Keratinocyte (primary cell): ENCODE measurements around the gene SDE2. TPM values are rescaled to one million over a fixed set of nuclear protein-coding genes. Genes with fewer than 3 reads are reported as not detected.

Experiments used
- DNase-seq: peaks from one replicate; pipeline ENCODE4 v3.0.0-alpha.2; 2011; ENCODE audit warnings: low read depth, missing footprints, low spot score
- FAIRE-seq: peaks from 2 replicates; lab custom pipeline; 2011; peaks lifted over from hg19 to GRCh38; lab: Jason Lieb, UNC
- H2AFZ ChIP-seq: 2 replicates; pipeline ENCODE4 v1.6.0; 2012; ENCODE audit warnings: low read length, control low read depth, inconsistent platforms; ENCODE audit not compliant: control insufficient read depth
- H3K27ac ChIP-seq: 2 replicates; pipeline ENCODE4 v1.5.1; 2011; ENCODE audit warnings: low read length; ENCODE audit not compliant: control insufficient read depth, insufficient read depth
- H3K27me3 ChIP-seq: 3 replicates; pipeline ENCODE4 v1.6.0; 2011; ENCODE audit warnings: low read length; ENCODE audit not compliant: control insufficient read depth, insufficient read depth; ENCODE audit errors: extremely low read depth
- H3K36me3 ChIP-seq, 2 experiments: 2 replicates in 1 of 2; 3 replicates in 1 of 2; pipeline ENCODE4 v1.5.1; 2011; ENCODE audit warnings: low read length in 2 of 2, mild to moderate bottlenecking in 1 of 2; ENCODE audit not compliant: control insufficient read depth in 2 of 2, insufficient read depth in 2 of 2; ENCODE audit errors: extremely low read depth in 1 of 2
- H3K4me1 ChIP-seq: 3 replicates; pipeline ENCODE4 v1.5.1; 2011; ENCODE audit warnings: low read length; ENCODE audit not compliant: control insufficient read depth, insufficient read depth; ENCODE audit errors: extremely low read depth
- H3K4me2 ChIP-seq: 3 replicates; pipeline ENCODE4 v1.6.0; 2011; ENCODE audit warnings: low read depth, low read length; ENCODE audit not compliant: control insufficient read depth, insufficient read depth; ENCODE audit errors: extremely low read depth
- H3K4me3 ChIP-seq, 3 experiments: fragments of 200-600 bp in 1 of 3; sonication (generic) in 1 of 3; 2 replicates in 2 of 3; 3 replicates in 1 of 3; pipeline ENCODE4 v1.5.1; 2011 to 2016; ENCODE audit warnings: low read length in 3 of 3, mild to moderate bottlenecking in 3 of 3, control low read depth in 2 of 3, inconsistent platforms in 1 of 3, low read depth in 1 of 3, mixed read lengths in 1 of 3, mixed run types in 1 of 3, moderate library complexity in 1 of 3; ENCODE audit not compliant: control insufficient read depth in 2 of 3, insufficient read depth in 2 of 3; ENCODE audit errors: extremely low read depth in 1 of 3
- H3K79me2 ChIP-seq: 2 replicates; pipeline ENCODE4 v1.6.0; 2012; ENCODE audit warnings: low read length; ENCODE audit not compliant: control insufficient read depth, insufficient read depth
- H3K9ac ChIP-seq: 3 replicates; pipeline ENCODE4 v1.6.0; 2011; ENCODE audit warnings: low read length; ENCODE audit not compliant: control insufficient read depth, insufficient read depth; ENCODE audit errors: extremely low read depth
- H3K9me1 ChIP-seq: 3 replicates; pipeline ENCODE4 v1.6.0; 2011; ENCODE audit warnings: low read length; ENCODE audit not compliant: control insufficient read depth, insufficient read depth; ENCODE audit errors: extremely low read depth
- H3K9me3 ChIP-seq: 2 replicates; pipeline ENCODE4 v1.5.1; 2012; ENCODE audit warnings: low read depth, low read length; ENCODE audit not compliant: control insufficient read depth
- H4K20me1 ChIP-seq: 3 replicates; pipeline ENCODE4 v1.6.0; 2011; ENCODE audit warnings: low read length; ENCODE audit not compliant: control insufficient read depth, insufficient read depth; ENCODE audit errors: extremely low read depth
- CTCF ChIP-seq, 3 experiments: IDR thresholded peaks in 1 of 3; conservative IDR thresholded peaks in 1 of 3; optimal IDR thresholded peaks in 1 of 3; 2 replicates in 2 of 3; 3 replicates in 1 of 3; pipeline versions ENCODE3 to v1.5.1; 2011; ENCODE audit warnings: low read length in 3 of 3, mild to moderate bottlenecking in 3 of 3, moderate library complexity in 2 of 3, control low read depth in 1 of 3, inconsistent platforms in 1 of 3; ENCODE audit not compliant: insufficient read depth in 2 of 3; ENCODE audit errors: extremely low read depth in 1 of 3
- EZH2 ChIP-seq: IDR thresholded peaks from one replicate; pipeline ENCODE4 v1.6.1; 2012; ENCODE audit warnings: inconsistent platforms, mild to moderate bottlenecking, low read length, moderate library complexity
- dilution Hi-C: fragments of 300-500 bp; cut with MboI; formaldehyde crosslinking; loops from one replicate; pipeline ENCODE4 v1.7.0; 2020; ENCODE audit warnings: low sequenced_read_pairs; ENCODE audit not compliant: extremely low pct_ligation_motif_present
- polyA plus RNA-seq, 5 experiments: library from polyadenylated mRNA; depleted of rRNA in 3 of 5; stranded (reverse) in 3 of 5; stranded (forward) in 1 of 5; unstranded in 1 of 5; fragments of >200 nt; gene quantifications; 1 replicate in 1 of 5; 2 replicates in 3 of 5; 3 replicates in 1 of 5; pipeline versions ENCODE4 v1.2.1 to v1.2.3, GENCODE V29; 2011 to 2012; ENCODE audit warnings: missing spikeins in 2 of 5, low read depth in 1 of 5, low replicate concordance in 1 of 5
- small RNA-seq, 3 experiments: library from RNA; depleted of rRNA; stranded (forward); fragments of <200 nt; gene quantifications; one replicate each; pipeline ENCODE3, GENCODE V24; 2012; ENCODE audit warnings: low read depth in 3 of 3, low replicate concordance in 1 of 3; ENCODE audit not compliant: insufficient read length in 3 of 3

SDE2 gene
- polyA plus RNA-seq, 1 donor (not counting 4 experiments of a cell fraction or from before 2014, with no cell fraction given) = 15.9 TPM

GRCh38 chr1:225934711-225935110 is 64.4 kb downstream of the SDE2 start:
- Histone ChIP-seq H3K9me1 (peaks cover 3% of the 10 kb centered on the region), H3K9me3 (no peaks in the 10 kb centered on the region), H4K20me1 (no peaks in the 10 kb centered on the region), H3K4me2 (no peak overlapping the region), H3K4me3 (no peak overlapping the region), H3K36me3 (no peaks in the 10 kb centered on the region), H3K4me1 (peaks cover 6% of the 10 kb centered on the region), H3K27ac (no peak overlapping the region), H3K79me2 (no peaks in the 10 kb centered on the region), H2AFZ (no peak overlapping the region), H3K27me3 (no peaks in the 10 kb centered on the region), H3K9ac (no peak overlapping the region)
- dilution Hi-C loops = no loop called here
- FAIRE-seq (no peak), DNase-seq (no peak)
- TF ChIP-seq EZH2 = no peak
- TF ChIP-seq CTCF (optimal IDR thresholded peaks at IDR 0.05 in 1 of 3, IDR thresholded peaks at IDR 0.05 in 1 of 3, conservative IDR thresholded peaks at IDR 0.05 in 1 of 3; ENCODE audit: extremely low read depth in 1 of 3, insufficient read depth in 2 of 3, low read length in 3 of 3) = no peak

GRCh38 chr1:225933072-225933471 is 66.1 kb downstream of the SDE2 start:
- Histone ChIP-seq H3K4me3 (no peak overlapping the region), H3K9ac (no peak overlapping the region), H3K27ac (no peak overlapping the region), H2AFZ (no peak overlapping the region), H3K27me3 (no peaks in the 10 kb centered on the region), H3K4me1 (peaks cover 6% of the 10 kb centered on the region), H3K79me2 (no peaks in the 10 kb centered on the region), H3K36me3 (no peaks in the 10 kb centered on the region), H3K9me3 (no peaks in the 10 kb centered on the region), H4K20me1 (no peaks in the 10 kb centered on the region), H3K4me2 (no peak overlapping the region), H3K9me1 (peaks cover 3% of the 10 kb centered on the region)
- no peak for DNase-seq
- TF ChIP-seq CTCF (optimal IDR thresholded peaks at IDR 0.05 in 1 of 3, IDR thresholded peaks at IDR 0.05 in 1 of 3, conservative IDR thresholded peaks at IDR 0.05 in 1 of 3; ENCODE audit: extremely low read depth in 1 of 3, insufficient read depth in 2 of 3, low read length in 3 of 3) (no peak), EZH2 (no peak)
- FAIRE-seq = no peak
- dilution Hi-C loops = no loop called here

Small RNAs within 50 kb of the gene (small RNA-seq; reads per million reads assigned to genes)
- gene AL117348.1 = 0 reads per million in 3 experiments
- gene NDUFA3P3 = 0 reads per million in 3 experiments

Other genes starting within 250 kb of the SDE2 start
- 220 to 441 TPM (median 254 TPM) in 3 replicates for gene SRP9, start 221.5 kb downstream of the SDE2 start, polyA plus RNA-seq
- 4.7 to 12.1 TPM (median 6.4 TPM) in 3 replicates for gene EPHX1, start 189.2 kb downstream of the SDE2 start, polyA plus RNA-seq
- gene TMEM63A, start 117.0 kb downstream of the SDE2 start, polyA plus RNA-seq = 15.7 to 18.7 TPM (median 16.5 TPM) in 3 replicates
- not detected in 3 replicates for gene LEFTY1, start 110.2 kb downstream of the SDE2 start, polyA plus RNA-seq
- 45.5 to 62.3 TPM (median 49.5 TPM) in 3 replicates for gene PYCR2, start 75.1 kb downstream of the SDE2 start, polyA plus RNA-seq
- not detected in 3 replicates for gene LEFTY2, start 58.1 kb downstream of the SDE2 start, polyA plus RNA-seq
- 221 to 358 TPM (median 291 TPM) in 3 replicates for gene H3-3A, start 63.4 kb upstream of the SDE2 start, polyA plus RNA-seq
- gene ACBD3, start 187.4 kb upstream of the SDE2 start, polyA plus RNA-seq = 32.0 to 43.1 TPM (median 39.1 TPM) in 3 replicates
- gene MIXL1, start 224.3 kb upstream of the SDE2 start, polyA plus RNA-seq = not detected in 3 replicates